Activated naive CD8-positive, alpha-beta T cell treated with anti-CD3 and anti-CD28 coated beads, Interleukin-2, amount 50 U/mL, for 24 hours (primary cell): Measurements from ENCODE around the gene ISCA2.
"Not testable (repeated sequence)": the region's sequence is repeated elsewhere in the genome, so short reads cannot be mapped to it uniquely, and the experiment has no call there.

Experiments
- ATAC-seq: fragments of 150-1000 bp; cut with Tn5 transposase; one replicate; pipeline ENCODE4 v1.10.0; 2021
- DNase-seq: peaks from one replicate; pipeline ENCODE4 v3.0.0; 2021
- H3K27ac Mint-ChIP-seq: one replicate; pipeline ENCODE4 v1.8.0; 2021; ENCODE audit warnings: mild to moderate bottlenecking, mixed read lengths
- H3K27me3 Mint-ChIP-seq: one replicate; pipeline ENCODE4 v1.8.0; 2021; ENCODE audit warnings: mixed read lengths
- H3K36me3 Mint-ChIP-seq: one replicate; pipeline ENCODE4 v1.8.0; 2021; ENCODE audit warnings: low read depth, mixed read lengths
- H3K4me1 Mint-ChIP-seq: one replicate; pipeline ENCODE4 v1.8.0; 2021; ENCODE audit warnings: mixed read lengths
- H3K4me3 Mint-ChIP-seq: one replicate; pipeline ENCODE4 v1.8.0; 2021; ENCODE audit warnings: mild to moderate bottlenecking, moderate library complexity, mixed read lengths
- H3K9me3 Mint-ChIP-seq: one replicate; pipeline ENCODE4 v1.8.0; 2021; ENCODE audit warnings: mixed read lengths

The ISCA2 gene

GRCh38 chr14:74524812-74525135 is 31.2 kb downstream of the ISCA2 start:
- no peak overlapping the region for H3K4me3 Mint-ChIP-seq
- no peak overlapping the region for H3K27ac Mint-ChIP-seq
- H3K4me1 Mint-ChIP-seq: no peaks in the 10 kb centered on the region
- ATAC-seq: no peak
- H3K27me3 Mint-ChIP-seq: peaks cover 4% of the 10 kb centered on the region
- H3K9me3 Mint-ChIP-seq: no peaks in the 10 kb centered on the region
- no peaks in the 10 kb centered on the region for H3K36me3 Mint-ChIP-seq
- no peak for DNase-seq

GRCh38 chr14:74525361-74525851 is 31.8 kb downstream of the ISCA2 start:
- Mint-ChIP-seq H3K4me3 (no peak overlapping the region), H3K36me3 (no peaks in the 10 kb centered on the region), H3K9me3 (no peaks in the 10 kb centered on the region), H3K4me1 (no peaks in the 10 kb centered on the region), H3K27ac (no peak overlapping the region), H3K27me3 (peaks cover 4% of the 10 kb centered on the region)
- ATAC-seq: no peak
- no peak for DNase-seq

GRCh38 chr14:74526854-74527585 is 33.5 kb downstream of the ISCA2 start:
- no peaks in the 10 kb centered on the region for H3K4me1 Mint-ChIP-seq
- no peaks in the 10 kb centered on the region for H3K36me3 Mint-ChIP-seq
- ATAC-seq (no peak), DNase-seq (no peak)
- H3K27me3 Mint-ChIP-seq: peaks cover 4% of the 10 kb centered on the region
- no peak overlapping the region for H3K4me3 Mint-ChIP-seq
- no peaks in the 10 kb centered on the region for H3K9me3 Mint-ChIP-seq
- H3K27ac Mint-ChIP-seq: no peak overlapping the region

- ATAC-seq (no peak), DNase-seq (no peak)
- H3K27me3 Mint-ChIP-seq: peaks cover 4% of the 10 kb centered on the region
- H3K4me3 Mint-ChIP-seq: no peak overlapping the region
- no peak overlapping the region for H3K27ac Mint-ChIP-seq
- H3K36me3 Mint-ChIP-seq: no peaks in the 10 kb centered on the region
- no peaks in the 10 kb centered on the region for H3K9me3 Mint-ChIP-seq
- H3K4me1 Mint-ChIP-seq: no peaks in the 10 kb centered on the region
Observed at GRCh38 chr14:74527736-74528280, 34.2 kb downstream of the ISCA2 start.

- Mint-ChIP-seq H3K4me3 (no peak overlapping the region), H3K36me3 (no peaks in the 10 kb centered on the region), H3K27ac (no peak overlapping the region), H3K27me3 (peaks cover 4% of the 10 kb centered on the region), H3K4me1 (peaks cover 2% of the 10 kb centered on the region), H3K9me3 (no peaks in the 10 kb centered on the region)
- ATAC-seq (no peak), DNase-seq (no peak)
Observed at GRCh38 chr14:74528406-74528805, 34.8 kb downstream of the ISCA2 start.

GRCh38 chr14:74528886-74529285 is 35.3 kb downstream of the ISCA2 start:
- Mint-ChIP-seq H3K27me3 (peaks cover 4% of the 10 kb centered on the region), H3K36me3 (no peaks in the 10 kb centered on the region), H3K4me3 (no peak overlapping the region), H3K9me3 (no peaks in the 10 kb centered on the region), H3K4me1 (peaks cover 4% of the 10 kb centered on the region), H3K27ac (no peak overlapping the region)
- ATAC-seq (no peak), DNase-seq (no peak)

GRCh38 chr14:74531006-74531405 is 37.4 kb downstream of the ISCA2 start:
- H3K9me3 Mint-ChIP-seq: no peaks in the 10 kb centered on the region
- H3K27ac Mint-ChIP-seq: no peak overlapping the region
- ATAC-seq (no peak), DNase-seq (no peak)
- peaks cover 4% of the 10 kb centered on the region for H3K4me1 Mint-ChIP-seq
- no peaks in the 10 kb centered on the region for H3K36me3 Mint-ChIP-seq
- no peaks in the 10 kb centered on the region for H3K27me3 Mint-ChIP-seq
- H3K4me3 Mint-ChIP-seq: no peak overlapping the region

- no peak for ATAC-seq
- no peak for DNase-seq
- Mint-ChIP-seq H3K9me3 (no peaks in the 10 kb centered on the region), H3K27me3 (no peaks in the 10 kb centered on the region), H3K27ac (no peak overlapping the region), H3K4me1 (peaks cover 4% of the 10 kb centered on the region), H3K4me3 (no peak overlapping the region), H3K36me3 (no peaks in the 10 kb centered on the region)
Observed at GRCh38 chr14:74531467-74531866, 37.9 kb downstream of the ISCA2 start.

GRCh38 chr14:74532246-74532645 is 38.7 kb downstream of the ISCA2 start:
- DNase-seq (no peak), ATAC-seq (no peak)
- Mint-ChIP-seq H3K4me1 (peaks cover 4% of the 10 kb centered on the region), H3K36me3 (no peaks in the 10 kb centered on the region), H3K4me3 (no peak overlapping the region), H3K9me3 (no peaks in the 10 kb centered on the region), H3K27ac (no peak overlapping the region), H3K27me3 (no peaks in the 10 kb centered on the region)

- Mint-ChIP-seq H3K4me1 (peaks cover 4% of the 10 kb centered on the region), H3K9me3 (no peaks in the 10 kb centered on the region), H3K27ac (no peak overlapping the region), H3K4me3 (no peak overlapping the region), H3K36me3 (no peaks in the 10 kb centered on the region), H3K27me3 (no peaks in the 10 kb centered on the region)
- DNase-seq: no peak
- no peak for ATAC-seq
Observed at GRCh38 chr14:74533576-74533975, 40.0 kb downstream of the ISCA2 start.

GRCh38 chr14:74535756-74536325 is 42.3 kb downstream of the ISCA2 start:
- Mint-ChIP-seq H3K36me3 (no peaks in the 10 kb centered on the region), H3K4me3 (no peak overlapping the region), H3K9me3 (no peaks in the 10 kb centered on the region), H3K4me1 (peaks cover 4% of the 10 kb centered on the region), H3K27me3 (no peaks in the 10 kb centered on the region), H3K27ac (no peak overlapping the region)
- DNase-seq: no peak
- ATAC-seq: no peak

GRCh38 chr14:74536336-74536735 is 42.8 kb downstream of the ISCA2 start:
- H3K9me3 Mint-ChIP-seq, H3K4me1 Mint-ChIP-seq, ATAC-seq, H3K4me3 Mint-ChIP-seq, H3K27ac Mint-ChIP-seq, H3K36me3 Mint-ChIP-seq, H3K27me3 Mint-ChIP-seq, DNase-seq: not testable (repeated sequence)

GRCh38 chr14:74538411-74539391 is 45.1 kb downstream of the ISCA2 start:
- no peak for ATAC-seq
- no peak overlapping the region for H3K4me3 Mint-ChIP-seq
- no peak for DNase-seq
- peaks cover under 1% of the 10 kb centered on the region for H3K4me1 Mint-ChIP-seq
- peaks cover 3% of the 10 kb centered on the region for H3K27me3 Mint-ChIP-seq
- H3K27ac Mint-ChIP-seq: no peak overlapping the region
- no peaks in the 10 kb centered on the region for H3K36me3 Mint-ChIP-seq
- no peaks in the 10 kb centered on the region for H3K9me3 Mint-ChIP-seq

GRCh38 chr14:74539503-74539902 is 45.9 kb downstream of the ISCA2 start:
- peaks cover 3% of the 10 kb centered on the region for H3K27me3 Mint-ChIP-seq
- no peak overlapping the region for H3K4me3 Mint-ChIP-seq
- H3K9me3 Mint-ChIP-seq: no peaks in the 10 kb centered on the region
- no peak overlapping the region for H3K27ac Mint-ChIP-seq
- ATAC-seq (no peak), DNase-seq (no peak)
- no peaks in the 10 kb centered on the region for H3K4me1 Mint-ChIP-seq
- H3K36me3 Mint-ChIP-seq: no peaks in the 10 kb centered on the region
